HK-2 (cell line): ENCODE measurements around the gene ELAVL2.

Source experiments
- DNase-seq: peaks from one replicate; pipeline ENCODE4 v3.0.0-alpha.2; 2018; ENCODE audit not compliant: unreplicated experiment

ELAVL2 gene

GRCh38 chr9:23662320-23662719 lies 163.7 kb downstream of the ELAVL2 start:
- DNase-seq = no peak

GRCh38 chr9:23659346-23660006 lies 166.6 kb downstream of the ELAVL2 start:
- no peak for DNase-seq

- no peak for DNase-seq
Measured at GRCh38 chr9:23658376-23659258, 167.4 kb downstream of the ELAVL2 start.

GRCh38 chr9:23651051-23651450 lies 175.0 kb downstream of the ELAVL2 start:
- DNase-seq = no peak

GRCh38 chr9:23648651-23649050 lies 177.4 kb downstream of the ELAVL2 start:
- no peak for DNase-seq

GRCh38 chr9:23644896-23645295 lies 181.1 kb downstream of the ELAVL2 start:
- DNase-seq = no peak

- no peak for DNase-seq
Measured at GRCh38 chr9:23644326-23644725, 181.7 kb downstream of the ELAVL2 start.

- no peak for DNase-seq
Measured at GRCh38 chr9:23643656-23644258, 182.3 kb downstream of the ELAVL2 start.
